GM23248 (cell line): Measurements from ENCODE around the gene EXOSC3.

Source experiments
- EZH2 ChIP-seq: fragments of 200-600 bp; sonication (generic); IDR thresholded peaks from 2 replicates; pipeline ENCODE4 v1.6.1; 2018; ENCODE audit warnings: antibody characterized with exemption, mild to moderate bottlenecking; ENCODE audit not compliant: insufficient read depth, poor library complexity, severe bottlenecking
- EZH2phosphoT487 ChIP-seq: fragments of 200-600 bp; sonication (generic); IDR thresholded peaks from 2 replicates; pipeline ENCODE4 v1.6.1; 2018; ENCODE audit warnings: antibody characterized with exemption, moderate library complexity, mild to moderate bottlenecking, low read depth; ENCODE audit not compliant: insufficient read depth

DNA sequence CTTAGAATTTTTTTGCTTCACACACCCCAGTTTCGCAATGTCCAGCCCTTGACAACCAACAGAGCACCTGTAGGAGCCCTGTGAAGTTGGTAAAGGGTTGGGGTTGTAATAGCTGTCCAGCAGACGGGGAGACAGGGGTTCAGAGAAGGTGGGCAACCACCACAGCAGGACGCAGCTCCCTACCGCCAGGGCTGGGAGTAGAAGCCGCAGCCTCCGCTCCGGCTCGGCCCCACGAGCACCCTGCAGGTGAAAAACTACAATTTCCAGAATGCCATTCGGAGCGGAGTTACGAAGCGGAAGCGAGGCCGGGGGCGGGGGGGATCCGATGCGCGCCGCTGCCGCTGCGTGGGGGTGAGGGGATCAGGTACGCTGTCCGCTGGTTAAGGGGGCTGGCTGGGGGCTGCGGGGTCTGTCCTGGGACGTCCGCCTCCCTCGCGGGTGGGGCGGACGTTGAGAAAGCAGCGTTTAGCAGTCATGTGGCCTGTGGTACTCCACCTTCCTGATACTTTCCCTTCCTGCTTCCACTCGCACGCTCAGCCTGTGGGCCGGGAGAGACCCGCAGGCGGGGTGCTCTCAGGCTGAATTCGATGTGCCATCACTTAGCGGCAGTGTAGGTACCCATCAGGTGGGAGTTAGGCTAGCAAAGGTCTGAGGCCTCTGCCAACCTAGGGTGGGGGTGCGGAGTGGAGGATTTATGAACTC lies 31.2 kb downstream of the EXOSC3 start, which contains the start of gene TRMT10B:
- TF ChIP-seq EZH2 = no peak
- TF ChIP-seq EZH2phosphoT487 = no peak
